Stimulated activated CD8-positive, alpha-beta memory T cell treated with anti-CD3 and anti-CD28 coated beads, Interleukin-2, amount 100 ng/mL, for 48 hours (primary cell): ENCODE measurements around the gene PDHX.
"Not testable (repeated sequence)": the region's sequence is repeated elsewhere in the genome, so short reads cannot be mapped to it uniquely, and the experiment has no call there.

Experiments used
- DNase-seq, 2 donors: peaks; one replicate each; pipeline ENCODE4 v3.0.0-alpha.2; 2020; ENCODE audit warnings: low read depth in 2 of 2

Gene PDHX

GRCh38 chr11:35017528-35018342 lies 101.3 kb downstream of the PDHX start:
- DNase-seq, result no peak

- no peak for DNase-seq
Measured at GRCh38 chr11:35021589-35021988, 105.2 kb downstream of the PDHX start.

- not testable (repeated sequence) for DNase-seq
Measured at GRCh38 chr11:35023940-35024339, 107.5 kb downstream of the PDHX start.

- DNase-seq, result not testable (repeated sequence)
Measured at GRCh38 chr11:35028007-35028406, 111.6 kb downstream of the PDHX start.

- DNase-seq, result no peak
Measured at GRCh38 chr11:35029979-35030682, 113.7 kb downstream of the PDHX start.

GRCh38 chr11:35030716-35031213 lies 114.3 kb downstream of the PDHX start:
- no peak for DNase-seq

- DNase-seq, result no peak
Measured at GRCh38 chr11:35031346-35031745, 114.9 kb downstream of the PDHX start.

- no peak for DNase-seq
Measured at GRCh38 chr11:35031867-35032266, 115.4 kb downstream of the PDHX start.

GRCh38 chr11:35033011-35033410 lies 116.6 kb downstream of the PDHX start:
- DNase-seq, result no peak

- DNase-seq, result no peak
Measured at GRCh38 chr11:35034401-35034800, 118.0 kb downstream of the PDHX start.

GRCh38 chr11:35035894-35036408 lies 119.5 kb downstream of the PDHX start:
- DNase-seq, result no peak

- DNase-seq, result no peak
Measured at GRCh38 chr11:35036639-35037038, 120.2 kb downstream of the PDHX start.

- DNase-seq, result no peak
Measured at GRCh38 chr11:35038211-35038928, 122.0 kb downstream of the PDHX start.

- no peak for DNase-seq
Measured at GRCh38 chr11:35039076-35039475, 122.7 kb downstream of the PDHX start.

GRCh38 chr11:35040221-35040942 lies 124.0 kb downstream of the PDHX start:
- no peak for DNase-seq

- no peak for DNase-seq
Measured at GRCh38 chr11:35041070-35041554, 124.7 kb downstream of the PDHX start.

GRCh38 chr11:35042224-35042623 lies 125.8 kb downstream of the PDHX start:
- no peak for DNase-seq

GRCh38 chr11:35042913-35043312 lies 126.5 kb downstream of the PDHX start:
- no peak for DNase-seq

GRCh38 chr11:35043936-35044335 lies 127.5 kb downstream of the PDHX start:
- DNase-seq, result no peak

- no peak for DNase-seq
Measured at GRCh38 chr11:35045236-35045820, 128.9 kb downstream of the PDHX start.
